SH-SY5Y (cell line): Measurements from ENCODE around the gene USP21.

ENCODE experiments used
- GATA2 ChIP-seq: IDR thresholded peaks from 2 replicates; pipeline ENCODE4 v1.6.1; 2011; ENCODE audit warnings: mild to moderate bottlenecking, low read depth, low read length
- GATA3 ChIP-seq: IDR thresholded peaks from 2 replicates; pipeline ENCODE4 v1.6.1; 2011; ENCODE audit warnings: low read depth, mild to moderate bottlenecking, low read length, moderate library complexity

- TF ChIP-seq GATA2 (no peak), GATA3 (no peak)
Observed at GRCh38 chr1:161111527-161111926, 47.8 kb upstream of the USP21 start.
